Mesendoderm (in vitro differentiated cells): ENCODE data around the gene HRAS.

Experiments
- DNase-seq: peaks from one replicate; pipeline ENCODE4 v3.0.0; 2013
- H2AK5ac ChIP-seq: 2 replicates; pipeline ENCODE4 v1.6.1; 2013; ENCODE audit warnings: low read length, inconsistent platforms
- H2BK120ac ChIP-seq: 2 replicates; pipeline ENCODE4 v1.6.1; 2013; ENCODE audit warnings: low read depth, mild to moderate bottlenecking, low read length, moderate library complexity, mixed read lengths
- H2BK15ac ChIP-seq: replicated peaks from 2 replicates; pipeline ENCODE4 v1.6.1; 2013; ENCODE audit warnings: low read depth, mild to moderate bottlenecking, moderate library complexity
- H2BK5ac ChIP-seq: 2 replicates; pipeline ENCODE4 v1.6.1; 2013; ENCODE audit warnings: low read length, inconsistent platforms
- H3K18ac ChIP-seq: 2 replicates; pipeline ENCODE4 v1.6.1; 2013; ENCODE audit warnings: mild to moderate bottlenecking, low read length, mixed read lengths
- H3K23ac ChIP-seq: one replicate; pipeline ENCODE4 v1.6.1; 2013; ENCODE audit warnings: low read length
- H3K27ac ChIP-seq: 2 replicates; pipeline ENCODE4 v1.5.1; 2013; ENCODE audit warnings: low read depth, mild to moderate bottlenecking, inconsistent platforms, low read length, moderate library complexity
- H3K27me3 ChIP-seq: 2 replicates; pipeline ENCODE4 v1.6.1; 2013; ENCODE audit warnings: low read length, control low read depth, mild to moderate bottlenecking, inconsistent platforms; ENCODE audit not compliant: insufficient read depth, poor library complexity
- H3K36me3 ChIP-seq: 2 replicates; pipeline ENCODE4 v1.6.1; 2013; ENCODE audit warnings: low read length, inconsistent platforms; ENCODE audit not compliant: control insufficient read depth, insufficient read depth
- H3K4ac ChIP-seq: one replicate; pipeline ENCODE4 v1.6.1; 2013; ENCODE audit warnings: low read depth, mild to moderate bottlenecking, low read length, moderate library complexity
- H3K4me1 ChIP-seq: 2 replicates; pipeline ENCODE4 v1.6.1; 2013; ENCODE audit warnings: low read depth, low read length, inconsistent platforms; ENCODE audit not compliant: control insufficient read depth
- H3K4me2 ChIP-seq: 2 replicates; pipeline ENCODE4 v1.6.1; 2013; ENCODE audit warnings: low read length
- H3K4me3 ChIP-seq: 2 replicates; pipeline ENCODE4 v1.5.1; 2013; ENCODE audit warnings: mild to moderate bottlenecking, low read length
- H3K56ac ChIP-seq: one replicate; pipeline ENCODE4 v1.6.1; 2013; ENCODE audit warnings: low read length
- H3K79me1 ChIP-seq: 2 replicates; pipeline ENCODE4 v1.6.1; 2013; ENCODE audit warnings: low read length, inconsistent platforms
- H3K79me2 ChIP-seq: 2 replicates; pipeline ENCODE4 v1.6.1; 2013; ENCODE audit warnings: mild to moderate bottlenecking, low read length; ENCODE audit not compliant: control insufficient read depth, insufficient read depth
- H3K9ac ChIP-seq: 2 replicates; pipeline ENCODE4 v1.6.1; 2013; ENCODE audit warnings: low read length, inconsistent platforms
- H4K5ac ChIP-seq: one replicate; pipeline ENCODE4 v1.6.1; 2013; ENCODE audit warnings: low read length
- H4K8ac ChIP-seq: one replicate; pipeline ENCODE4 v1.6.1; 2013; ENCODE audit warnings: low read depth, mild to moderate bottlenecking, control low read depth, low read length, moderate library complexity
- WGBS: extraction: QIAGEN DNeasy Blood & Tissue Kit; methylation state at CpG from one replicate; pipeline ENCODE4 v1.1.7; 2013; ENCODE audit warnings: low lambda C conversion rate, missing lambda C conversion rate; ENCODE audit not compliant: insufficient coverage; ENCODE audit errors: extremely low coverage; 5-methylcytosine and 5-hydroxymethylcytosine counted together

HRAS gene

DNA sequence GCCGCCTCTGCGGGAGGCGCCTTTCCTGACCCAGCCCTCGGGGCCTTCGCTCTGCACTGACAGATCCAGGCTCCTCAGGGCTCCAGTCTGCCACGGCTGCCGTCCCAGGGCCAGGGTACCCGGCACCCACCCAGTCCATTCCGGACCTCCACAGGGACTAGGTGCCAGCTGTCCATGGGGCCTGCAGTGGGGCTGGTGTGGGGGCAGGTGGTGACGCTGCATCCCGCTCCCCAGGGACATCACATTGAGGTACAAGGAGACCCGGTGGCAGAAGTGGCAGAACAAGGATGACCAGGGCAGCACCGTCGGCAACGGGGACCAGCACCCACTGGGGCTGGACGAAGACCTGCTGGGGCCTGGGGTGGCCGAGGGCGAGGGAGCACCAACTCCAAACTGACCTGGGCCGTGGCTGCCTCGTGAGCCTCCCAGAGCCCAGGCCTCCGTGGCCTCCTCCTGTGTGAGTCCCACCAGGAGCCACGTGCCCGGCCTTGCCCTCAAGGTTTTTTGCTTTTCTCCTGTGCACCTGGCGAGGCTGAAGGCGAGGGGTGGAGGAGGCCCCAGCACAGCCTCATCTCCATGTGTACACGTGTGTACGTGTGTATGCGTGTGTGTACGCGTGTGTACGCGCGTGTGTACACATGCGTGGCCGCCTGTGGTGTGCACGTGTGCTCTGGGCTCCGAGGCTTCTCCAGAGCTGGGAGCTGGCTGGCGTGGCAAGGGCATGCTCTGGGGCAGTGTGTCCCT is 45.0 kb downstream of the HRAS start:
- H2AK5ac ChIP-seq: no peak overlapping the region
- no peak overlapping the region for H3K4me2 ChIP-seq
- H3K79me2 ChIP-seq: no peaks in the 10 kb centered on the region
- no peak overlapping the region for H2BK5ac ChIP-seq
- DNase-seq: no peak
- no peak overlapping the region for H3K18ac ChIP-seq
- no peak overlapping the region for H4K5ac ChIP-seq
- H3K56ac ChIP-seq: no peak overlapping the region
- H2BK120ac ChIP-seq: no peak overlapping the region
- no peak overlapping the region for H2BK15ac ChIP-seq
- H3K36me3 ChIP-seq: peaks cover 2% of the 10 kb centered on the region
- no peak overlapping the region for H3K27ac ChIP-seq
- H3K79me1 ChIP-seq: peaks cover 2% of the 10 kb centered on the region
- no peak overlapping the region for H3K4me3 ChIP-seq
- H4K8ac ChIP-seq: no peak overlapping the region
- no peaks in the 10 kb centered on the region for H3K4me1 ChIP-seq
- no peak overlapping the region for H3K9ac ChIP-seq
- no peak overlapping the region for H3K4ac ChIP-seq
- no peak overlapping the region for H3K23ac ChIP-seq
- H3K27me3 ChIP-seq: no peaks in the 10 kb centered on the region
- no CpG with 5 or more reads among the region's 38 CpGs for WGBS

GRCh38 chr11:489610-490185 is 45.7 kb downstream of the HRAS start:
- Histone ChIP-seq H4K5ac (no peak overlapping the region), H3K79me1 (peaks cover 2% of the 10 kb centered on the region), H2BK15ac (no peak overlapping the region), H2AK5ac (no peak overlapping the region), H3K79me2 (no peaks in the 10 kb centered on the region), H2BK120ac (no peak overlapping the region), H3K27me3 (no peaks in the 10 kb centered on the region), H3K4me2 (no peak overlapping the region), H3K27ac (no peak overlapping the region), H4K8ac (no peak overlapping the region), H3K4ac (no peak overlapping the region), H3K4me3 (no peak overlapping the region), H3K4me1 (no peaks in the 10 kb centered on the region), H2BK5ac (no peak overlapping the region), H3K18ac (no peak overlapping the region), H3K56ac (no peak overlapping the region), H3K36me3 (peaks cover under 1% of the 10 kb centered on the region), H3K23ac (no peak overlapping the region), H3K9ac (no peak overlapping the region)
- DNase-seq: no peak
- WGBS: no CpG with 5 or more reads among the region's 37 CpGs

DNA sequence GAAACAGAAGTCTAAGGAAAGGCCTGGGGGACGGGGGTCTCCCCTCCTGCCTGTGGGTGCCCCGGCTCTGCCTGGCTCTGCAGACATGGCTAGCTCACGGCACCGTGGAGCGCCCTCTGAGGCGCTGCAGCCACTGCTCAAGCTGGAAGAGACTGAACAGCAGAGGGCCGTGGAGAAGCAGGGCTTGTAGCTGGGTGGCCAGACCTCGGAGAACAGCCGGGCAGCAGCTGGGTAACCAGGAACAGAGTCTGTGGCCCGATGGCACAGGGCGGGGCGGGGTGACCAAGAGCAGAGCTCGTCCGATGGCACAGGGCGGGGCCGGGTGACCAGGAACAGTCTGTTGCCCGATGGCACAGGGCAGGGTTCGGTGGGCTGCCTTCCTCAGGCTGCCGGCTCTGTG is 46.4 kb downstream of the HRAS start:
- no peak overlapping the region for H2AK5ac ChIP-seq
- H2BK15ac ChIP-seq: no peak overlapping the region

GRCh38 chr11:488579-488978 is 46.8 kb downstream of the HRAS start:
- WGBS: no CpG with 5 or more reads among the region's 19 CpGs
- Histone ChIP-seq H2BK15ac (no peak overlapping the region), H3K4me1 (no peaks in the 10 kb centered on the region), H3K79me2 (peaks cover 4% of the 10 kb centered on the region), H3K27ac (no peak overlapping the region), H3K27me3 (no peaks in the 10 kb centered on the region), H3K4me2 (no peak overlapping the region), H2AK5ac (no peak overlapping the region), H3K56ac (no peak overlapping the region), H3K23ac (no peak overlapping the region), H2BK120ac (no peak overlapping the region), H3K4me3 (no peak overlapping the region), H4K5ac (no peak overlapping the region), H2BK5ac (no peak overlapping the region), H3K79me1 (peaks cover 9% of the 10 kb centered on the region), H3K36me3 (no peaks in the 10 kb centered on the region), H4K8ac (no peak overlapping the region), H3K4ac (no peak overlapping the region), H3K18ac (no peak overlapping the region), H3K9ac (no peak overlapping the region)
- no peak for DNase-seq

More for the DNA sequence above, 46.4 kb downstream of the HRAS start:
- H3K4ac ChIP-seq: no peak overlapping the region
- no peak overlapping the region for H3K56ac ChIP-seq
- H3K4me1 ChIP-seq: no peaks in the 10 kb centered on the region
- no peaks in the 10 kb centered on the region for H3K36me3 ChIP-seq
- no peak overlapping the region for H3K4me3 ChIP-seq
- no peak overlapping the region for H4K5ac ChIP-seq
- H3K9ac ChIP-seq: no peak overlapping the region
- H4K8ac ChIP-seq: no peak overlapping the region
- no peak overlapping the region for H3K27ac ChIP-seq
- no peak overlapping the region for H3K18ac ChIP-seq
- H3K23ac ChIP-seq: no peak overlapping the region
- peaks cover 6% of the 10 kb centered on the region for H3K79me1 ChIP-seq
- no peak for DNase-seq
- no peak overlapping the region for H2BK5ac ChIP-seq
- no peaks in the 10 kb centered on the region for H3K27me3 ChIP-seq
- peaks cover 4% of the 10 kb centered on the region for H3K79me2 ChIP-seq
- WGBS: no CpG with 5 or more reads among the region's 19 CpGs
- no peak overlapping the region for H3K4me2 ChIP-seq
- H2BK120ac ChIP-seq: no peak overlapping the region

- no peaks in the 10 kb centered on the region for H3K27me3 ChIP-seq
- H2BK120ac ChIP-seq: no peak overlapping the region
- H3K36me3 ChIP-seq: no peaks in the 10 kb centered on the region
- no peak overlapping the region for H3K4ac ChIP-seq
- H3K23ac ChIP-seq: no peak overlapping the region
- H3K4me3 ChIP-seq: no peak overlapping the region
- no peak overlapping the region for H4K8ac ChIP-seq
- H2AK5ac ChIP-seq: no peak overlapping the region
- peaks cover 4% of the 10 kb centered on the region for H3K79me2 ChIP-seq
- no peaks in the 10 kb centered on the region for H3K4me1 ChIP-seq
- H2BK5ac ChIP-seq: no peak overlapping the region
- peaks cover 9% of the 10 kb centered on the region for H3K79me1 ChIP-seq
- no peak overlapping the region for H3K56ac ChIP-seq
- no peak overlapping the region for H3K27ac ChIP-seq
- H3K9ac ChIP-seq: no peak overlapping the region
- no CpG with 5 or more reads among the region's 25 CpGs for WGBS
- no peak overlapping the region for H3K4me2 ChIP-seq
- no peak overlapping the region for H4K5ac ChIP-seq
- no peak for DNase-seq
- no peak overlapping the region for H2BK15ac ChIP-seq
- H3K18ac ChIP-seq: no peak overlapping the region
Observed at GRCh38 chr11:488062-488461, 47.3 kb downstream of the HRAS start.
